GM21529 (cell line): ENCODE data around the gene METAP1D.
A peak's percentile ranks its signal among the peaks of the same experiment; 100 is the strongest.
"Not testable (repeated sequence)": the region's sequence is repeated elsewhere in the genome, so short reads cannot be mapped to it uniquely, and the experiment has no call there.

ENCODE experiments used
- ATAC-seq: cut with Tn5 transposase; IDR thresholded peaks from one replicate; pipeline ENCODE4 v1.9.1; 2021; ENCODE audit not compliant: unreplicated experiment

Gene METAP1D

GRCh38 chr2:171996021-171996420, 3.7 kb upstream of the METAP1D start:
- no peak for ATAC-seq

- ATAC-seq: not testable (repeated sequence)
These were observed 2.7 kb upstream of the METAP1D start for GRCh38 chr2:171997031-171997430.

- peak; percentile 3 for ATAC-seq
These were observed 592 bp upstream of the METAP1D start for GRCh38 chr2:171999161-171999560.

- no peak for ATAC-seq
These were observed 1.1 kb downstream of the METAP1D start for GRCh38 chr2:172000696-172001361.

GRCh38 chr2:172007372-172007771, 7.6 kb downstream of the METAP1D start:
- no peak for ATAC-seq

- no peak for ATAC-seq
These were observed 10.1 kb downstream of the METAP1D start for GRCh38 chr2:172009823-172010222.

- ATAC-seq: no peak
These were observed 12.2 kb downstream of the METAP1D start for GRCh38 chr2:172011812-172012575.

- ATAC-seq: no peak
These were observed 13.1 kb downstream of the METAP1D start for GRCh38 chr2:172012677-172013391.

GRCh38 chr2:172013396-172013795, 13.6 kb downstream of the METAP1D start:
- peak; percentile 91 for ATAC-seq

GRCh38 chr2:172021074-172021931, 21.6 kb downstream of the METAP1D start:
- ATAC-seq: no peak

GRCh38 chr2:172021955-172022354, 22.2 kb downstream of the METAP1D start:
- ATAC-seq: no peak

GRCh38 chr2:172031536-172031935, 31.8 kb downstream of the METAP1D start:
- ATAC-seq: no peak

- no peak for ATAC-seq
These were observed 38.4 kb downstream of the METAP1D start for GRCh38 chr2:172038121-172038520.

GRCh38 chr2:172038604-172039003, 38.9 kb downstream of the METAP1D start:
- no peak for ATAC-seq

- no peak for ATAC-seq
These were observed 39.4 kb downstream of the METAP1D start for GRCh38 chr2:172039011-172039704.

GRCh38 chr2:172040311-172040710, 40.6 kb downstream of the METAP1D start:
- no peak for ATAC-seq

GRCh38 chr2:172046080-172046678, 46.4 kb downstream of the METAP1D start:
- ATAC-seq: no peak

GRCh38 chr2:172046866-172047565, 47.3 kb downstream of the METAP1D start:
- no peak for ATAC-seq
